ENCODE data around the gene FAM181A.

GRCh38 chr14:93960108-93960475 lies 32.9 kb downstream of the FAM181A start:
- TF ChIP-seq REST (IDR thresholded peaks at IDR 0.05; ENCODE audit: insufficient replicate concordance, low read depth), result no peak
- no peak for TF ChIP-seq CTCF (IDR thresholded peaks at IDR 0.05; ENCODE audit: insufficient read depth, low read length)
